Ishikawa (cell line): Measurements from ENCODE around the gene COX5A.
A peak's percentile ranks its signal among the peaks of the same experiment; 100 is the strongest.

Experiments
- CEBPB ChIP-seq: IDR thresholded peaks from 2 replicates; pipeline ENCODE4 v1.6.1; 2012
- CREB1 ChIP-seq: IDR thresholded peaks from 2 replicates; pipeline ENCODE4 v1.6.1; 2012; ENCODE audit warnings: low read depth
- EGR1 ChIP-seq: IDR thresholded peaks from 2 replicates; pipeline ENCODE4 v1.6.1; 2012
- EP300 ChIP-seq: IDR thresholded peaks from 2 replicates; pipeline ENCODE4 v1.6.1; 2012; ENCODE audit warnings: borderline replicate concordance
- FOXM1 ChIP-seq: IDR thresholded peaks from 2 replicates; pipeline ENCODE4 v1.6.1; 2012; ENCODE audit warnings: low read depth, borderline replicate concordance
- MAX ChIP-seq: IDR thresholded peaks from 2 replicates; pipeline ENCODE4 v1.6.1; 2012
- NFIC ChIP-seq: IDR thresholded peaks from 2 replicates; pipeline ENCODE4 v1.6.1; 2012
- RAD21 ChIP-seq: IDR thresholded peaks from 2 replicates; pipeline ENCODE4 v1.6.1; 2012; ENCODE audit warnings: low read depth
- TAF1 ChIP-seq: IDR thresholded peaks from 2 replicates; pipeline ENCODE4 v1.6.1; 2012; ENCODE audit warnings: low read depth, mild to moderate bottlenecking
- TCF12 ChIP-seq: IDR thresholded peaks from 2 replicates; pipeline ENCODE4 v1.6.1; 2012; ENCODE audit warnings: low read depth
- TEAD4 ChIP-seq: IDR thresholded peaks from 2 replicates; pipeline ENCODE4 v1.6.1; 2012
- USF1 ChIP-seq: IDR thresholded peaks from 2 replicates; pipeline ENCODE4 v1.6.1; 2012
- YY1 ChIP-seq: IDR thresholded peaks from 2 replicates; pipeline ENCODE4 v1.6.1; 2012; ENCODE audit warnings: low read depth
- ZBTB7A ChIP-seq: IDR thresholded peaks from 2 replicates; pipeline ENCODE4 v1.6.1; 2012; ENCODE audit warnings: low read depth
- TF ChIP-seq, protein P1 (sequence below): IDR thresholded peaks from 2 replicates; pipeline ENCODE4 v1.6.1; 2012; ENCODE audit warnings: low read depth, mild to moderate bottlenecking

The COX5A gene

DNA sequence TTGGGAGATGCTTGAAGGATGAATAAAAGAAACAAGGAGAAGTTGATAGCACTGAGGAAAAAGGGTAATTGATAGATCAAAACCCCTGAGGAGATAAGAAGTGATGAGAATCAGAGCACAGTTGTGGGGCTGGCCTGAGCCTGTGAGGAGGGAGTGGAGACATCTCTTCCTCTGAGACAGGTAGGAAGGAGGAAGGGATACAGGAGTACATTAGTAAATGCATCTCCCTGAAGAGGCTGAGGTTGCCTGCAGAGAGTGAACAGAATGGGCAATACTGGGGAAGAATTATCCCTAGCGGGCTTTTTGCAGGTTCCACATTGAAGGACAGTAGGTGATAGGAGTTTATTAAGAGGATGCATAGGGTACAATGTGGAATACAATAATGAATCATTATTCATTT is 40.2 kb upstream of the COX5A start:
- TF ChIP-seq CREB1 (no peak), RAD21 (no peak), TCF12 (no peak), MAX (no peak), ZBTB7A (no peak), CEBPB (no peak), TEAD4 (no peak), EP300 (no peak), EGR1 (no peak), YY1 (no peak), USF1 (no peak), TAF1 (no peak), NFIC (no peak), FOXM1 (no peak)
- TF ChIP-seq, protein P1, sequence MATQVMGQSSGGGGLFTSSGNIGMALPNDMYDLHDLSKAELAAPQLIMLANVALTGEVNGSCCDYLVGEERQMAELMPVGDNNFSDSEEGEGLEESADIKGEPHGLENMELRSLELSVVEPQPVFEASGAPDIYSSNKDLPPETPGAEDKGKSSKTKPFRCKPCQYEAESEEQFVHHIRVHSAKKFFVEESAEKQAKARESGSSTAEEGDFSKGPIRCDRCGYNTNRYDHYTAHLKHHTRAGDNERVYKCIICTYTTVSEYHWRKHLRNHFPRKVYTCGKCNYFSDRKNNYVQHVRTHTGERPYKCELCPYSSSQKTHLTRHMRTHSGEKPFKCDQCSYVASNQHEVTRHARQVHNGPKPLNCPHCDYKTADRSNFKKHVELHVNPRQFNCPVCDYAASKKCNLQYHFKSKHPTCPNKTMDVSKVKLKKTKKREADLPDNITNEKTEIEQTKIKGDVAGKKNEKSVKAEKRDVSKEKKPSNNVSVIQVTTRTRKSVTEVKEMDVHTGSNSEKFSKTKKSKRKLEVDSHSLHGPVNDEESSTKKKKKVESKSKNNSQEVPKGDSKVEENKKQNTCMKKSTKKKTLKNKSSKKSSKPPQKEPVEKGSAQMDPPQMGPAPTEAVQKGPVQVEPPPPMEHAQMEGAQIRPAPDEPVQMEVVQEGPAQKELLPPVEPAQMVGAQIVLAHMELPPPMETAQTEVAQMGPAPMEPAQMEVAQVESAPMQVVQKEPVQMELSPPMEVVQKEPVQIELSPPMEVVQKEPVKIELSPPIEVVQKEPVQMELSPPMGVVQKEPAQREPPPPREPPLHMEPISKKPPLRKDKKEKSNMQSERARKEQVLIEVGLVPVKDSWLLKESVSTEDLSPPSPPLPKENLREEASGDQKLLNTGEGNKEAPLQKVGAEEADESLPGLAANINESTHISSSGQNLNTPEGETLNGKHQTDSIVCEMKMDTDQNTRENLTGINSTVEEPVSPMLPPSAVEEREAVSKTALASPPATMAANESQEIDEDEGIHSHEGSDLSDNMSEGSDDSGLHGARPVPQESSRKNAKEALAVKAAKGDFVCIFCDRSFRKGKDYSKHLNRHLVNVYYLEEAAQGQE = no peak

- TF ChIP-seq TAF1 (no peak), TEAD4 (no peak), YY1 (no peak), MAX (no peak), CREB1 (no peak), EP300 (no peak), CEBPB (no peak), RAD21 (no peak), ZBTB7A (no peak), USF1 (no peak)
- TF ChIP-seq, protein P1 = no peak
These were observed 39.7 kb upstream of the COX5A start for GRCh38 chr15:74977599-74977998.

DNA sequence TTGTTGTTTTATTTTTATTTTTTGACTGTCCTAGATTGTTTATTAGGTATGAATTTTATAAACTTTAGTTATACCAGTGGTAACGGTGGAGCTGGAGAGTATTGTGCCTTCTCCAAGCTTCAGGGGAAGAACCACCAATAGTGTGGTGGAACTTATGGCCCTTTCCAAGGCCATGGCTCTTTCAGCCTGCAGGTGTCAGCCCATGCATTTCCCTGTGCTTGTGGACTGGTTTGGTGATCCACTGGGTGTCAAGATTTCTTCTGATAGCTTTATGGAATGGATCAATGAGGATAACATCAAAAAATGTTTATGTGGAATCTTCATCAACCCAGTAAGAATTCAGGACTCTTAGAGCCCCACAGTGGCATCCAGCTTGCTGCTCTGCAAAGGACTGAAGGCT is 38.3 kb upstream of the COX5A start:
- TF ChIP-seq MAX (no peak), RAD21 (peak; percentile 24; the same call in 1 of the 2 replicates)

GRCh38 chr15:74967670-74968069 is 29.8 kb upstream of the COX5A start:
- TF ChIP-seq, protein P1 = no peak
- TF ChIP-seq FOXM1 (no peak), YY1 (no peak), TEAD4 (no peak), TCF12 (no peak)

DNA sequence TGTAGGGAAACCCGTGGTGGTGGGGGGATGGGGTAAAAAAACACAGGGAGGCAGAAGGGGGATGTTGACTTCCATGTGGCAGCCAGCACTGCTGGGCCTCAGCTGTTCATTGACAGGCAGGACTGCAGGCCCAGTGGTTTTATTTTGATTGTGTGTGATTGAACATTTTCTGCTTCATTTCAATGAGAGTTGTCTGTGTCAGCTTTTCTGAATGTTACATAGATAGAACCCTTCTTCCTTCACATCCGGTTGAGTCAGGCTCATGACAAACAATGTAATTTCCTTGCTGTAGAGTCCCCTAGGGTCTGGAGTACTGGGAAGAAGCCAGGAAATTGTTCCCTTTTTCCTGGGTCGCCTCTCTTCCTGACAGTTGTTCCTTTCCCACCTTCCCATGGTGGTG is 26.9 kb upstream of the COX5A start:
- no peak for TF ChIP-seq NFIC
- TF ChIP-seq, protein P1 = no peak
- no peak for TF ChIP-seq TAF1
- TF ChIP-seq ZBTB7A = no peak
- no peak for TF ChIP-seq EGR1
- TF ChIP-seq TCF12 = no peak
- TF ChIP-seq FOXM1 = no peak
- no peak for TF ChIP-seq RAD21
- no peak for TF ChIP-seq CREB1
- no peak for TF ChIP-seq CEBPB
- TF ChIP-seq MAX = no peak
- no peak for TF ChIP-seq EP300
- no peak for TF ChIP-seq TEAD4
- no peak for TF ChIP-seq YY1
- no peak for TF ChIP-seq USF1
